Measurements from ENCODE around the gene TSSK6. TPM values are rescaled to one million over a fixed set of nuclear protein-coding genes. Genes with fewer than 3 reads are reported as not detected.

Gene TSSK6
- total RNA-seq, 1 experiment from 2014 or later: 5.0 TPM

GRCh38 chr19:19513682-19514081, 1.7 kb downstream of the TSSK6 start:
- Histone ChIP-seq H4K20me1 (ENCODE audit: insufficient read depth, low read depth, low read length) (no peaks in the 10 kb centered on the region), H2AFZ (ENCODE audit: low read length) (no peak overlapping the region), H3K4me3 (ENCODE audit: low read length) (no peak overlapping the region), H3K27me3 (ENCODE audit: low read length) (no peaks in the 10 kb centered on the region), H3K9me3 (ENCODE audit: low read length) (no peaks in the 10 kb centered on the region), H3K4me2 (ENCODE audit: low read depth, low read length, poor library complexity, severe bottlenecking) (no peak overlapping the region), H3K9ac (ENCODE audit: low read length) (no peak overlapping the region), H3K36me3 (ENCODE audit: insufficient read depth, low read length) (peaks cover 2% of the 10 kb centered on the region; the same call in 1 of the 2 replicates), H3K9me2 (replicated peaks; ENCODE audit: insufficient read depth, low read length) (no peaks in the 10 kb centered on the region), H3K4me1 (ENCODE audit: low read length) (peaks cover 19% of the 10 kb centered on the region), H3K79me2 (ENCODE audit: low read length) (peaks cover 26% of the 10 kb centered on the region), H3K27ac (ENCODE audit: low read length) (no peak overlapping the region)
- no peak for DNase-seq

GRCh38 chr19:19510432-19510831, 4.9 kb downstream of the TSSK6 start:
- no peaks in the 10 kb centered on the region for H3K79me2 ChIP-seq (ENCODE audit: low read length)
- H3K9me2 ChIP-seq (replicated peaks; ENCODE audit: insufficient read depth, low read length): no peaks in the 10 kb centered on the region
- H3K9me3 ChIP-seq (ENCODE audit: low read length): no peaks in the 10 kb centered on the region
- H2AFZ ChIP-seq (ENCODE audit: low read length): no peak overlapping the region
- DNase-seq: no peak
- H4K20me1 ChIP-seq (ENCODE audit: insufficient read depth, low read depth, low read length): no peaks in the 10 kb centered on the region
- H3K4me2 ChIP-seq (ENCODE audit: low read depth, low read length, poor library complexity, severe bottlenecking): no peak overlapping the region
- H3K4me1 ChIP-seq (ENCODE audit: low read length): peaks cover 5% of the 10 kb centered on the region
- no peak overlapping the region for H3K9ac ChIP-seq (ENCODE audit: low read length)
- no peak overlapping the region for H3K4me3 ChIP-seq (ENCODE audit: low read length)
- no peaks in the 10 kb centered on the region for H3K36me3 ChIP-seq (ENCODE audit: insufficient read depth, low read length)
- no peaks in the 10 kb centered on the region for H3K27me3 ChIP-seq (ENCODE audit: low read length)
- no peak overlapping the region for H3K27ac ChIP-seq (ENCODE audit: low read length)

GRCh38 chr19:19508217-19508616, 7.1 kb downstream of the TSSK6 start:
- H3K4me3 ChIP-seq (ENCODE audit: low read length): no peak overlapping the region
- H3K27me3 ChIP-seq (ENCODE audit: low read length): no peaks in the 10 kb centered on the region
- H3K9me3 ChIP-seq (ENCODE audit: low read length): no peaks in the 10 kb centered on the region
- no peak overlapping the region for H3K9ac ChIP-seq (ENCODE audit: low read length)
- no peaks in the 10 kb centered on the region for H3K9me2 ChIP-seq (replicated peaks; ENCODE audit: insufficient read depth, low read length)
- no peak overlapping the region for H3K4me2 ChIP-seq (ENCODE audit: low read depth, low read length, poor library complexity, severe bottlenecking)
- H3K4me1 ChIP-seq (ENCODE audit: low read length): no peaks in the 10 kb centered on the region
- no peaks in the 10 kb centered on the region for H4K20me1 ChIP-seq (ENCODE audit: insufficient read depth, low read depth, low read length)
- no peak for DNase-seq
- H3K79me2 ChIP-seq (ENCODE audit: low read length): no peaks in the 10 kb centered on the region
- no peak overlapping the region for H2AFZ ChIP-seq (ENCODE audit: low read length)
- H3K27ac ChIP-seq (ENCODE audit: low read length): no peak overlapping the region
- H3K36me3 ChIP-seq (ENCODE audit: insufficient read depth, low read length): 0 out of 2 replicates have a peak, but pooled peaks cover 9% of the 10 kb centered on the region

GRCh38 chr19:19507354-19507753, 8.0 kb downstream of the TSSK6 start:
- Histone ChIP-seq H3K27ac (ENCODE audit: low read length) (no peak overlapping the region), H3K9me3 (ENCODE audit: low read length) (no peaks in the 10 kb centered on the region), H3K4me1 (ENCODE audit: low read length) (no peaks in the 10 kb centered on the region), H3K9me2 (replicated peaks; ENCODE audit: insufficient read depth, low read length) (no peaks in the 10 kb centered on the region), H3K4me3 (ENCODE audit: low read length) (no peak overlapping the region), H3K4me2 (ENCODE audit: low read depth, low read length, poor library complexity, severe bottlenecking) (no peak overlapping the region), H3K27me3 (ENCODE audit: low read length) (no peaks in the 10 kb centered on the region), H3K36me3 (ENCODE audit: insufficient read depth, low read length) (0 out of 2 replicates have a peak, but pooled peaks cover 10% of the 10 kb centered on the region), H2AFZ (ENCODE audit: low read length) (no peak overlapping the region), H3K9ac (ENCODE audit: low read length) (no peak overlapping the region), H3K79me2 (ENCODE audit: low read length) (no peaks in the 10 kb centered on the region), H4K20me1 (ENCODE audit: insufficient read depth, low read depth, low read length) (no peaks in the 10 kb centered on the region)
- no peak for DNase-seq

- Histone ChIP-seq H3K36me3 (ENCODE audit: insufficient read depth, low read length) (0 out of 2 replicates have a peak, but pooled peaks cover 10% of the 10 kb centered on the region), H3K9me2 (replicated peaks; ENCODE audit: insufficient read depth, low read length) (no peaks in the 10 kb centered on the region), H3K79me2 (ENCODE audit: low read length) (no peaks in the 10 kb centered on the region), H3K4me3 (ENCODE audit: low read length) (no peak overlapping the region), H4K20me1 (ENCODE audit: insufficient read depth, low read depth, low read length) (no peaks in the 10 kb centered on the region), H3K4me2 (ENCODE audit: low read depth, low read length, poor library complexity, severe bottlenecking) (no peak overlapping the region), H3K9me3 (ENCODE audit: low read length) (no peaks in the 10 kb centered on the region), H3K9ac (ENCODE audit: low read length) (no peak overlapping the region), H3K27ac (ENCODE audit: low read length) (no peak overlapping the region), H3K27me3 (ENCODE audit: low read length) (no peaks in the 10 kb centered on the region), H3K4me1 (ENCODE audit: low read length) (no peaks in the 10 kb centered on the region), H2AFZ (ENCODE audit: low read length) (no peak overlapping the region)
- no peak for DNase-seq
Measured at GRCh38 chr19:19506592-19506991, 8.8 kb downstream of the TSSK6 start.

- H3K9me2 ChIP-seq (replicated peaks; ENCODE audit: insufficient read depth, low read length): no peaks in the 10 kb centered on the region
- no peak overlapping the region for H2AFZ ChIP-seq (ENCODE audit: low read length)
- no peak for DNase-seq
- H3K27me3 ChIP-seq (ENCODE audit: low read length): no peaks in the 10 kb centered on the region
- no peak overlapping the region for H3K9ac ChIP-seq (ENCODE audit: low read length)
- no peak overlapping the region for H3K4me2 ChIP-seq (ENCODE audit: low read depth, low read length, poor library complexity, severe bottlenecking)
- no peaks in the 10 kb centered on the region for H3K9me3 ChIP-seq (ENCODE audit: low read length)
- H3K27ac ChIP-seq (ENCODE audit: low read length): no peak overlapping the region
- H3K79me2 ChIP-seq (ENCODE audit: low read length): no peaks in the 10 kb centered on the region
- no peaks in the 10 kb centered on the region for H3K4me1 ChIP-seq (ENCODE audit: low read length)
- no peak overlapping the region for H3K4me3 ChIP-seq (ENCODE audit: low read length)
- H4K20me1 ChIP-seq (ENCODE audit: insufficient read depth, low read depth, low read length): no peaks in the 10 kb centered on the region
- H3K36me3 ChIP-seq (ENCODE audit: insufficient read depth, low read length): 0 out of 2 replicates have a peak, but pooled peaks cover 10% of the 10 kb centered on the region
Measured at GRCh38 chr19:19505669-19506326, 9.6 kb downstream of the TSSK6 start.

GRCh38 chr19:19504754-19505668, 10.3 kb downstream of the TSSK6 start:
- Histone ChIP-seq H3K9me3 (ENCODE audit: low read length) (no peaks in the 10 kb centered on the region), H3K9me2 (replicated peaks; ENCODE audit: insufficient read depth, low read length) (no peaks in the 10 kb centered on the region), H4K20me1 (ENCODE audit: insufficient read depth, low read depth, low read length) (no peaks in the 10 kb centered on the region), H3K4me2 (ENCODE audit: low read depth, low read length, poor library complexity, severe bottlenecking) (no peak overlapping the region), H3K27me3 (ENCODE audit: low read length) (no peaks in the 10 kb centered on the region), H3K4me3 (ENCODE audit: low read length) (no peak overlapping the region), H2AFZ (ENCODE audit: low read length) (no peak overlapping the region), H3K79me2 (ENCODE audit: low read length) (no peaks in the 10 kb centered on the region), H3K9ac (ENCODE audit: low read length) (no peak overlapping the region), H3K4me1 (ENCODE audit: low read length) (no peaks in the 10 kb centered on the region), H3K36me3 (ENCODE audit: insufficient read depth, low read length) (0 out of 2 replicates have a peak, but pooled peaks cover 10% of the 10 kb centered on the region), H3K27ac (ENCODE audit: low read length) (no peak overlapping the region)
- no peak for DNase-seq

Measured in Karpas-422 (cell line).